Gastrocnemius medialis (tissue), 4 donors: Measurements from ENCODE around the gene TOR2A.

ENCODE experiments used
- CTCF ChIP-seq, 5 experiments: fragments of 450-650 bp in 3 of 5; fragments of 200-600 bp in 2 of 5; sonication (generic) in 2 of 5; IDR thresholded peaks in 4 of 5; conservative IDR thresholded peaks in 1 of 5; 1 replicate in 4 of 5; 2 replicates in 1 of 5; pipeline ENCODE4 v1.5.1; 2016 to 2019; ENCODE audit warnings: antibody characterized with exemption in 5 of 5, mild to moderate bottlenecking in 3 of 5, moderate library complexity in 3 of 5
- POLR2A ChIP-seq, 2 donors: fragments of 450-650 bp; IDR thresholded peaks; one replicate each; pipeline ENCODE4 v1.6.1; 2017; ENCODE audit warnings: antibody characterized with exemption in 2 of 2, mild to moderate bottlenecking in 2 of 2, moderate library complexity in 2 of 2

- TF ChIP-seq POLR2A (IDR thresholded peaks at IDR 0.05) (no peak), CTCF (IDR thresholded peaks at IDR 0.05 in 4 of 5, conservative IDR thresholded peaks at IDR 0.05 in 1 of 5) (no peak)
Measured at GRCh38 chr9:127706836-127707241, 28.3 kb downstream of the TOR2A start, which contains the start of gene CFAP157.
